Smooth muscle cell of trachea (primary cell): ENCODE results near the gene POGLUT3. TPM values are rescaled to one million over a fixed set of nuclear protein-coding genes. Genes with fewer than 3 reads are reported as not detected.

Source experiments
- total RNA-seq: library from RNA; depleted of rRNA; stranded (reverse); fragments of >200 nt; gene quantifications from 2 replicates; pipeline ENCODE4 v1.2.1, GENCODE V29; 2014

POGLUT3 gene
- total RNA-seq, result 29.3 and 52.7 TPM in 2 replicates

GRCh38 chr11:108498046-108498815 is at the start of gene POGLUT3:
POGLUT3 (minus strand) TSS chr11:108498384; CDS start chr11:108498366, 18 bp downstream.

GRCh38 chr11:108467091-108467823 is 30.9 kb downstream of the POGLUT3 start, which contains the start of gene C11orf65:
C11orf65 (minus strand) TSS chr11:108467529; CDS start chr11:108461559, 5,970 bp downstream.

Other genes starting within 250 kb of the POGLUT3 start
- gene C11orf65, start 30.9 kb downstream of the POGLUT3 start, total RNA-seq, result 1.8 and 2.3 TPM in 2 replicates
- gene EXPH5, start 95.4 kb upstream of the POGLUT3 start, total RNA-seq, result 2.3 and 4.7 TPM in 2 replicates
- gene DDX10, start 166.7 kb upstream of the POGLUT3 start, total RNA-seq, result 14.4 and 17.9 TPM in 2 replicates